HepG2 (cell line): ENCODE results near the gene RERE. TPM values are rescaled to one million over a fixed set of nuclear protein-coding genes. Genes with fewer than 3 reads are reported as not detected.

Source experiments
- CBX2 ChIP-seq, 2 experiments: fragments of 200-600 bp in 1 of 2; sonication (generic); formaldehyde crosslinking in 1 of 2; IDR thresholded peaks; 2 replicates each; pipeline versions ENCODE4 v1.7.0 to v1.8.1; 2018 to 2022; ENCODE audit warnings: low read depth in 2 of 2, low read length in 1 of 2, mild to moderate bottlenecking in 1 of 2, missing genetic modification reagents in 1 of 2
- EZH2 ChIP-seq: conservative IDR thresholded peaks from 2 replicates; pipeline ENCODE4 v1.6.1; 2012; ENCODE audit warnings: mild to moderate bottlenecking, low read depth, low read length, moderate library complexity
- GPN1 ChIP-seq: sonication (generic); formaldehyde crosslinking; IDR thresholded peaks from 2 replicates; pipeline ENCODE4 v1.5.1; 2020; ENCODE audit warnings: missing genetic modification reagents, borderline replicate concordance
- KDM2A ChIP-seq: sonication (generic); formaldehyde crosslinking; IDR thresholded peaks from 2 replicates; pipeline ENCODE4 v1.4.0; 2020; ENCODE audit warnings: low read depth, missing genetic modification reagents, borderline replicate concordance
- MLLT10 ChIP-seq: sonication (generic); formaldehyde crosslinking; IDR thresholded peaks from 2 replicates; pipeline ENCODE4 v1.4.0; 2020; ENCODE audit warnings: missing genetic modification reagents
- NFE2L2 ChIP-seq: fragments of 150-350 bp; IDR thresholded peaks from 2 replicates; pipeline ENCODE4 v1.6.1; 2014; ENCODE audit warnings: low read length
- RFXAP ChIP-seq: sonication (generic); formaldehyde crosslinking; IDR thresholded peaks from 2 replicates; pipeline ENCODE4 v1.4.0; 2020; ENCODE audit warnings: missing genetic modification reagents, borderline replicate concordance
- SAP130 ChIP-seq: IDR thresholded peaks from 2 replicates; pipeline ENCODE4 v1.6.1; 2016; ENCODE audit warnings: low read depth
- SMC3 ChIP-seq: IDR thresholded peaks from 2 replicates; pipeline ENCODE4 v1.6.1; 2011; ENCODE audit warnings: low read length, improper control_type of control experiment
- TAF1 ChIP-seq: sonication (generic); formaldehyde crosslinking; IDR thresholded peaks from 2 replicates; pipeline ENCODE4 v1.4.0; 2020; ENCODE audit warnings: missing genetic modification reagents
- ZEB1 ChIP-seq: IDR thresholded peaks from 2 replicates; pipeline ENCODE4 v1.6.1; 2012; ENCODE audit warnings: mild to moderate bottlenecking, low read depth, inconsistent platforms; ENCODE audit not compliant: insufficient replicate concordance
- ZNF329 ChIP-seq: sonication (generic); formaldehyde crosslinking; IDR thresholded peaks from 2 replicates; pipeline ENCODE4 v1.9.0; 2021; ENCODE audit warnings: low read depth, mild to moderate bottlenecking, missing genetic modification reagents
- ZNF552 ChIP-seq: sonication (generic); formaldehyde crosslinking; IDR thresholded peaks from 2 replicates; pipeline ENCODE4 v1.9.0; 2022; ENCODE audit warnings: missing genetic modification reagents, mild to moderate bottlenecking, borderline replicate concordance
- ZSCAN30 ChIP-seq: sonication (generic); formaldehyde crosslinking; IDR thresholded peaks from 2 replicates; pipeline ENCODE4 v1.5.0; 2020; ENCODE audit warnings: mild to moderate bottlenecking, missing genetic modification reagents
- polyA plus RNA-seq, 8 experiments: library from polyadenylated mRNA; depleted of rRNA in 3 of 8; stranded (reverse) in 7 of 8; unstranded in 1 of 8; fragments of >200 nt; fragmentation: Illumina TruSeq in 4 of 8; extraction: Trizol in 4 of 8; gene quantifications; 2 replicates each; pipeline versions ENCODE4 v1.2.1 to v1.2.3, GENCODE V29; 2011 to 2016; ENCODE audit warnings: low read depth in 4 of 8, missing spikeins in 1 of 8, mixed read lengths in 1 of 8; ENCODE audit not compliant: insufficient read depth in 1 of 8
- total RNA-seq, 5 experiments: library from RNA; depleted of rRNA; stranded (reverse); fragments of >200 nt; fragmentation: Illumina TruSeq; extraction: Trizol; gene quantifications; 2 replicates each; pipeline ENCODE4 v1.2.3, GENCODE V29; 2016; ENCODE audit warnings: low read depth in 1 of 5
- TF ChIP-seq, protein P1 (sequence below): fragments of 450-650 bp; IDR thresholded peaks from 2 replicates; pipeline ENCODE4 v1.6.1; 2016
- TF ChIP-seq, protein P2 (sequence below): sonication (generic); formaldehyde crosslinking; IDR thresholded peaks from 2 replicates; pipeline ENCODE4 v1.9.0; 2021; ENCODE audit warnings: missing genetic modification reagents, borderline replicate concordance
- TF ChIP-seq, protein P3 (sequence below): sonication (generic); formaldehyde crosslinking; IDR thresholded peaks from 2 replicates; pipeline ENCODE4 v1.5.1; 2020; ENCODE audit warnings: mild to moderate bottlenecking, missing genetic modification reagents, moderate library complexity
- TF ChIP-seq, protein P4 (sequence below): sonication (generic); formaldehyde crosslinking; IDR thresholded peaks from 2 replicates; pipeline ENCODE4 v1.4.0; 2020; ENCODE audit warnings: missing genetic modification reagents
- TF ChIP-seq, protein P5 (sequence below): sonication (generic); formaldehyde crosslinking; IDR thresholded peaks from 2 replicates; pipeline ENCODE4 v1.5.0; 2020; ENCODE audit warnings: missing genetic modification reagents, mild to moderate bottlenecking, borderline replicate concordance

RERE gene
- total and polyA plus RNA-seq, 2 of the 13 experiments (the other 11 are each of a cell fraction or from before 2014, with no cell fraction given): 18.3 to 21.9 TPM

DNA sequence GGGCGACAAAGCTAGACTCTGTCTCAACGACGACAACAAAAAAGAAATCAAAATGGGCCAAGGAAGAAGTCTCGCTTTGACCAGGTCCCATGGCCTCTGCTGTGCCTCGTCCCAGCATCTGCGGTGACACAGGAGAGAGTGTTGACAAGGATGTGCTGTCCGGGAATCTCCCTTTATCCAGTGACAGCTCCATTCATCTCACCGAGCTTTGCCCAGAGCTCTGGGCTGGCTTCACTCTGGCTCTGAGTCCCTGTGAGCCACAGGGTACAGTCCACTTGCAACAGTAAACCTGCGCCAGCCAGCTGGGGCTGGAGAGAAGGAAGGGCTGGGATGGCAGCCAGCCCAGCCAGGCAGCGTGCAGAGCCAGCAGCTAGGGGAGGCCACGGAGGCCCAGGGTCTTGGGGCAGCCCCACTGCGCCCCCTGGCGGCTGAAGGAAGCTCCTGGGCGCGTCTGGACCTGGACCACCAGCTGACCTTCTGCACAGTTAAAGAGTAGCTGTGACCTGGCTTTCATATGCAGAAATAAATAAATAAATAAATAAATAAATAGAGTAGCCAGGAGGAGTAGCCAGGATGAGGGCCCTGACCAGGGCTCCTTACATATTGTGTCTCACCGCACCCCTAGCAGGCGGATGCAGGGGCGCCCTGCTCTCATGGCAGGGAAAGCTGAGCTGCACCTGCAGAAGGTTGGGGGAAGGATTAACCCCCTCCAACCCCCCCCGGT is 31.4 kb upstream of the RERE start (continued):
- TF ChIP-seq CBX2 (IDR thresholded peaks at IDR 0.05; ENCODE audit: low read depth, low read length) (no peak), CBX2 (CRISPR knock-in tag; IDR thresholded peaks at IDR 0.05; ENCODE audit: low read depth) (no peak), KDM2A (CRISPR knock-in tag) (peak; percentile 75), NFE2L2 (no peak), ZEB1 (no peak), SMC3 (peak; percentile 52; the same call in 1 of the 2 replicates), TAF1 (CRISPR knock-in tag) (no peak; the same call in 1 of the 2 replicates), SAP130 (CRISPR knock-in tag) (peak; percentile 90), MLLT10 (no peak), ZNF329 (CRISPR knock-in tag) (no peak), GPN1 (CRISPR knock-in tag) (no peak), ZNF552 (CRISPR knock-in tag) (no peak), RFXAP (CRISPR knock-in tag) (no peak), EZH2 (no peak), ZSCAN30 (no peak)
- TF ChIP-seq, protein P1, sequence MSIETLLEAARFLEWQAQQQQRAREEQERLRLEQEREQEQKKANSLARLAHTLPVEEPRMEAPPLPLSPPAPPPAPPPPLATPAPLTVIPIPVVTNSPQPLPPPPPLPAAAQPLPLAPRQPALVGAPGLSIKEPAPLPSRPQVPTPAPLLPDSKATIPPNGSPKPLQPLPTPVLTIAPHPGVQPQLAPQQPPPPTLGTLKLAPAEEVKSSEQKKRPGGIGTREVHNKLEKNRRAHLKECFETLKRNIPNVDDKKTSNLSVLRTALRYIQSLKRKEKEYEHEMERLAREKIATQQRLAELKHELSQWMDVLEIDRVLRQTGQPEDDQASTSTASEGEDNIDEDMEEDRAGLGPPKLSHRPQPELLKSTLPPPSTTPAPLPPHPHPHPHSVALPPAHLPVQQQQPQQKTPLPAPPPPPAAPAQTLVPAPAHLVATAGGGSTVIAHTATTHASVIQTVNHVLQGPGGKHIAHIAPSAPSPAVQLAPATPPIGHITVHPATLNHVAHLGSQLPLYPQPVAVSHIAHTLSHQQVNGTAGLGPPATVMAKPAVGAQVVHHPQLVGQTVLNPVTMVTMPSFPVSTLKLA: peak; percentile 10; the same call in 1 of the 2 replicates
- TF ChIP-seq, protein P2, sequence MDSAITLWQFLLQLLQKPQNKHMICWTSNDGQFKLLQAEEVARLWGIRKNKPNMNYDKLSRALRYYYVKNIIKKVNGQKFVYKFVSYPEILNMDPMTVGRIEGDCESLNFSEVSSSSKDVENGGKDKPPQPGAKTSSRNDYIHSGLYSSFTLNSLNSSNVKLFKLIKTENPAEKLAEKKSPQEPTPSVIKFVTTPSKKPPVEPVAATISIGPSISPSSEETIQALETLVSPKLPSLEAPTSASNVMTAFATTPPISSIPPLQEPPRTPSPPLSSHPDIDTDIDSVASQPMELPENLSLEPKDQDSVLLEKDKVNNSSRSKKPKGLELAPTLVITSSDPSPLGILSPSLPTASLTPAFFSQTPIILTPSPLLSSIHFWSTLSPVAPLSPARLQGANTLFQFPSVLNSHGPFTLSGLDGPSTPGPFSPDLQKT: no peak
- TF ChIP-seq, protein P3, sequence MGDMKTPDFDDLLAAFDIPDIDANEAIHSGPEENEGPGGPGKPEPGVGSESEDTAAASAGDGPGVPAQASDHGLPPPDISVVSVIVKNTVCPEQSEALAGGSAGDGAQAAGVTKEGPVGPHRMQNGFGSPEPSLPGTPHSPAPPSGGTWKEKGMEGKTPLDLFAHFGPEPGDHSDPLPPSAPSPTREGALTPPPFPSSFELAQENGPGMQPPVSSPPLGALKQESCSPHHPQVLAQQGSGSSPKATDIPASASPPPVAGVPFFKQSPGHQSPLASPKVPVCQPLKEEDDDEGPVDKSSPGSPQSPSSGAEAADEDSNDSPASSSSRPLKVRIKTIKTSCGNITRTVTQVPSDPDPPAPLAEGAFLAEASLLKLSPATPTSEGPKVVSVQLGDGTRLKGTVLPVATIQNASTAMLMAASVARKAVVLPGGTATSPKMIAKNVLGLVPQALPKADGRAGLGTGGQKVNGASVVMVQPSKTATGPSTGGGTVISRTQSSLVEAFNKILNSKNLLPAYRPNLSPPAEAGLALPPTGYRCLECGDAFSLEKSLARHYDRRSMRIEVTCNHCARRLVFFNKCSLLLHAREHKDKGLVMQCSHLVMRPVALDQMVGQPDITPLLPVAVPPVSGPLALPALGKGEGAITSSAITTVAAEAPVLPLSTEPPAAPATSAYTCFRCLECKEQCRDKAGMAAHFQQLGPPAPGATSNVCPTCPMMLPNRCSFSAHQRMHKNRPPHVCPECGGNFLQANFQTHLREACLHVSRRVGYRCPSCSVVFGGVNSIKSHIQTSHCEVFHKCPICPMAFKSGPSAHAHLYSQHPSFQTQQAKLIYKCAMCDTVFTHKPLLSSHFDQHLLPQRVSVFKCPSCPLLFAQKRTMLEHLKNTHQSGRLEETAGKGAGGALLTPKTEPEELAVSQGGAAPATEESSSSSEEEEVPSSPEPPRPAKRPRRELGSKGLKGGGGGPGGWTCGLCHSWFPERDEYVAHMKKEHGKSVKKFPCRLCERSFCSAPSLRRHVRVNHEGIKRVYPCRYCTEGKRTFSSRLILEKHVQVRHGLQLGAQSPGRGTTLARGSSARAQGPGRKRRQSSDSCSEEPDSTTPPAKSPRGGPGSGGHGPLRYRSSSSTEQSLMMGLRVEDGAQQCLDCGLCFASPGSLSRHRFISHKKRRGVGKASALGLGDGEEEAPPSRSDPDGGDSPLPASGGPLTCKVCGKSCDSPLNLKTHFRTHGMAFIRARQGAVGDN (CRISPR knock-in tag): peak; percentile 86
- TF ChIP-seq, protein P4, sequence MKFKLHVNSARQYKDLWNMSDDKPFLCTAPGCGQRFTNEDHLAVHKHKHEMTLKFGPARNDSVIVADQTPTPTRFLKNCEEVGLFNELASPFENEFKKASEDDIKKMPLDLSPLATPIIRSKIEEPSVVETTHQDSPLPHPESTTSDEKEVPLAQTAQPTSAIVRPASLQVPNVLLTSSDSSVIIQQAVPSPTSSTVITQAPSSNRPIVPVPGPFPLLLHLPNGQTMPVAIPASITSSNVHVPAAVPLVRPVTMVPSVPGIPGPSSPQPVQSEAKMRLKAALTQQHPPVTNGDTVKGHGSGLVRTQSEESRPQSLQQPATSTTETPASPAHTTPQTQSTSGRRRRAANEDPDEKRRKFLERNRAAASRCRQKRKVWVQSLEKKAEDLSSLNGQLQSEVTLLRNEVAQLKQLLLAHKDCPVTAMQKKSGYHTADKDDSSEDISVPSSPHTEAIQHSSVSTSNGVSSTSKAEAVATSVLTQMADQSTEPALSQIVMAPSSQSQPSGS (CRISPR knock-in tag): peak; percentile 51; the same call in 1 of the 2 replicates
- TF ChIP-seq, protein P5, sequence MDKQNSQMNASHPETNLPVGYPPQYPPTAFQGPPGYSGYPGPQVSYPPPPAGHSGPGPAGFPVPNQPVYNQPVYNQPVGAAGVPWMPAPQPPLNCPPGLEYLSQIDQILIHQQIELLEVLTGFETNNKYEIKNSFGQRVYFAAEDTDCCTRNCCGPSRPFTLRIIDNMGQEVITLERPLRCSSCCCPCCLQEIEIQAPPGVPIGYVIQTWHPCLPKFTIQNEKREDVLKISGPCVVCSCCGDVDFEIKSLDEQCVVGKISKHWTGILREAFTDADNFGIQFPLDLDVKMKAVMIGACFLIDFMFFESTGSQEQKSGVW (CRISPR knock-in tag): no peak
